ENCODE data around the gene RIPK4.

RIPK4 gene

GRCh38 chr21:41763398-41763931 is 3.4 kb downstream of the RIPK4 start:
- TF ChIP-seq CTCF (IDR thresholded peaks at IDR 0.05; ENCODE audit: low read depth, low read length, missing control alignments): no peak
- in situ Hi-C loops (cut with HindIII; ENCODE audit: low pct_ligation_motif_present, low sequenced_read_pairs): loop anchor here (10.0 kb wide), 1 partner anchor 149 kb away; no protein-coding TSS in a partner anchor
- H3K27ac ChIP-seq: no peak overlapping the region
- H3K36me3 ChIP-seq (replicated peaks): no peaks in the 10 kb centered on the region
- no peak for DNase-seq
- H3K4me3 ChIP-seq (ENCODE audit: low read depth, low read length): no peak overlapping the region
- peaks cover 45% of the 10 kb centered on the region for H3K27me3 ChIP-seq (replicated peaks)

- Histone ChIP-seq H3K4me3 (ENCODE audit: low read depth, low read length) (no peak overlapping the region), H3K27me3 (replicated peaks) (peaks cover 45% of the 10 kb centered on the region), H3K27ac (no peak overlapping the region), H3K36me3 (replicated peaks) (no peaks in the 10 kb centered on the region)
- in situ Hi-C loops (cut with HindIII; ENCODE audit: low pct_ligation_motif_present, low sequenced_read_pairs): loop anchor here (10.0 kb wide), 1 partner anchor 148 kb away; no protein-coding TSS in a partner anchor
- no peak for DNase-seq
- no peak for TF ChIP-seq CTCF (IDR thresholded peaks at IDR 0.05; ENCODE audit: low read depth, low read length, missing control alignments)
Observed at GRCh38 chr21:41762753-41763152, 4.1 kb downstream of the RIPK4 start.

DNA sequence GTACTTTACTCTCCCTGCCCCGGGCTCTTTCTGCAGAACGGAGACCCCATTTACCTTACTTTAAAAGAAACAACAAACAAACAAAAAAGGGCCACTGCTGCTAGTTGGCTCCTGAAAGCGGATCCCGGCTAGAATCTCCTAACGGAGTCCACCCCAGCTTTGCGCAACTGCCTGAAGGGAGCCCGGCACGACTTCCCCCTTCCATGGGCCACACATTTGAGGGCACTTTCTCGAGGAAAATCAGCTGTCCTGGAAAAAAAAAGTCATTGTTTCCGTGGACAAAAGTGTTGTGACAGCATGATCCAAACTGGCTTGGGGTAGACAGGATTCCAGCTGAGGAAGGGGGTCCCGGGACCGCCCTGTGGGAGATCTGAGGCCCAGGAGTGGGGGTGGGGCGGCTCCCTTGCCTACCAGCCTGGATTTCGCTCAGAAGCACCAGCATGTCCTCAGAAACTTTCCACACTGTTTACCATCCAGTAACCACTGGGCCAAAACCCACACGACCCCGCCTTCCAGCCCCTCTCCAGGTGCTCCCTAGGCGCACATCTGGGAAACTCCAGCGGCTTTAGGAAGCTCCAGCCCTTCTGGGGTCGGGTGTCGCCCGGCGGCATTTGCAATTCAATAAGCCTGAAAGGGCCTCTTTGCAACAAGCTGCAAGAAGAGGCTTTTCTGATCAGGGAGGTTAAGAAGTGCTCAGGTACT is 4.8 kb downstream of the RIPK4 start:
- peaks cover 45% of the 10 kb centered on the region for H3K27me3 ChIP-seq (replicated peaks)
- no peak overlapping the region for H3K27ac ChIP-seq
- H3K36me3 ChIP-seq (replicated peaks): no peaks in the 10 kb centered on the region
- no peak for TF ChIP-seq CTCF (IDR thresholded peaks at IDR 0.05; ENCODE audit: low read depth, low read length, missing control alignments)
- DNase-seq: no peak
- H3K4me3 ChIP-seq (ENCODE audit: low read depth, low read length): no peak overlapping the region
- in situ Hi-C loops (cut with HindIII; ENCODE audit: low pct_ligation_motif_present, low sequenced_read_pairs): loop anchor here (10.0 kb wide), 1 partner anchor 147 kb away; no protein-coding TSS in a partner anchor

DNA sequence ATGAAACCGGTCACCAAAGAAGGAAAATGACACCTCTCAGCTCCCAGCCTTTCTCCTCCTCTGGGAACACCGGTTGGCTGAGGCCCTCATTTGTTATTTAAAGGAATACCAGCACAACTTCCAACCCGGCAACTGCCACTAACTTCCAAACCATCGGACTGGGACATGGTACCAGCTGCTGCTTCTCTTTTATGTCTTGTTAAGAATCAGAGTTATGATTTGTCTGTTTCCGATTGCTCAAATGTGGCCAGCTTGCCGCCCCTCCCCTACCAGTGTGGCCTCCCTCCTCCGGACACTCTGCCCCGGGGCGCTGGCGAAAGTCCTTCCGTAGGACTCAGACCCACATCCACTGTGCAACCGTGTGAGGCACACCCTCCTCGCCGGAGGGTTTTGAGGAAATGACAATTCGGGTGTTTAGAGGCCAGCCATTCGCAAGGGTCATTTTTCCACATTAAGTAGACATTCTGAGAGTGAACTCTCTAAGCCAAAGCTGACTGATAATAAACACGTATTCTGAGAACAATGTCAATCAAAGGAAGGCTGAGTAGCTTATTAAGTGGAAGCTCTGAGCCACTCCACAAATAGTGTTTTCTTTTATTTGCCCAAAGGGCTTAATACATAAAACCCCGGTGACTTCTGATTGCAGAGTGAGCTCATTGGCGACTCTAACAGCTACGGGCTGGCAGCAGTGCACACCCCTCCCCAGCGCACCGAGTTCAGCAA is 5.5 kb downstream of the RIPK4 start:
- H3K36me3 ChIP-seq (replicated peaks): no peaks in the 10 kb centered on the region
- DNase-seq: no peak
- in situ Hi-C loops (cut with HindIII; ENCODE audit: low pct_ligation_motif_present, low sequenced_read_pairs): loop anchor here (10.0 kb wide), 1 partner anchor 147 kb away; no protein-coding TSS in a partner anchor
- peak overlapping the region; percentile 20 for H3K4me3 ChIP-seq (ENCODE audit: low read depth, low read length)
- H3K27ac ChIP-seq: no peak overlapping the region
- peaks cover 39% of the 10 kb centered on the region for H3K27me3 ChIP-seq (replicated peaks)
- TF ChIP-seq CTCF (IDR thresholded peaks at IDR 0.05; ENCODE audit: low read depth, low read length, missing control alignments): no peak

DNA sequence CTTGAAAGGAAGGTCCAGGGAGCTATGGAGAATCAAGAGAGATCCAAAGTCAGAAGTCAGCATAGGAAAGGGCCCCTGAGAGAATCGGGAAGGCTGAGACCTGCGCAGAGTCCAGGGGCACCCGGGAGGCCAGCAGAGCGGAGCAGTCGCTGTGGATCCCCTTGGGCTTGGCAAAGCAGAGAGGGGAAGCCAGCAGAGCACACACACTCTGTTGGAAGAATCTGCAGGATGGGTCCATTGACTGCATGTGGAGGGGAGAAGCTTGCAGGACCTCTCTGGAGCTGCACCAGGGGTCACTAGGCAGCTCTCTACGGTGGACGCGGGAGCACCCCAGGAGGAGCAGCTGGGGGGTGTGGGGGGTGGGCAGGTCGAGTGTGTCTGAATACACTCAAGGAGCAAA is 6.4 kb downstream of the RIPK4 start:
- Histone ChIP-seq H3K4me3 (ENCODE audit: low read depth, low read length) (no peak overlapping the region), H3K36me3 (replicated peaks) (no peaks in the 10 kb centered on the region), H3K27me3 (replicated peaks) (peaks cover 32% of the 10 kb centered on the region), H3K27ac (no peak overlapping the region)
- in situ Hi-C loops (cut with HindIII; ENCODE audit: low pct_ligation_motif_present, low sequenced_read_pairs): loop anchor here (10.0 kb wide), 1 partner anchor 146 kb away; no protein-coding TSS in a partner anchor
- TF ChIP-seq CTCF (IDR thresholded peaks at IDR 0.05; ENCODE audit: low read depth, low read length, missing control alignments): no peak
- no peak for DNase-seq

All from brain microvascular endothelial cell (primary cell).